ENCODE results near the gene ABCB6.
A peak's percentile ranks its signal among the peaks of the same experiment; 100 is the strongest.

The ABCB6 gene

GRCh38 chr2:219183151-219183772, 35.5 kb downstream of the ABCB6 start:
- Mint-ChIP-seq H3K27me3 (no peaks in the 10 kb centered on the region), H3K27ac (ENCODE audit: low read depth) (peak overlapping the region; percentile 72), H3K4me3 (no peak overlapping the region)

DNA sequence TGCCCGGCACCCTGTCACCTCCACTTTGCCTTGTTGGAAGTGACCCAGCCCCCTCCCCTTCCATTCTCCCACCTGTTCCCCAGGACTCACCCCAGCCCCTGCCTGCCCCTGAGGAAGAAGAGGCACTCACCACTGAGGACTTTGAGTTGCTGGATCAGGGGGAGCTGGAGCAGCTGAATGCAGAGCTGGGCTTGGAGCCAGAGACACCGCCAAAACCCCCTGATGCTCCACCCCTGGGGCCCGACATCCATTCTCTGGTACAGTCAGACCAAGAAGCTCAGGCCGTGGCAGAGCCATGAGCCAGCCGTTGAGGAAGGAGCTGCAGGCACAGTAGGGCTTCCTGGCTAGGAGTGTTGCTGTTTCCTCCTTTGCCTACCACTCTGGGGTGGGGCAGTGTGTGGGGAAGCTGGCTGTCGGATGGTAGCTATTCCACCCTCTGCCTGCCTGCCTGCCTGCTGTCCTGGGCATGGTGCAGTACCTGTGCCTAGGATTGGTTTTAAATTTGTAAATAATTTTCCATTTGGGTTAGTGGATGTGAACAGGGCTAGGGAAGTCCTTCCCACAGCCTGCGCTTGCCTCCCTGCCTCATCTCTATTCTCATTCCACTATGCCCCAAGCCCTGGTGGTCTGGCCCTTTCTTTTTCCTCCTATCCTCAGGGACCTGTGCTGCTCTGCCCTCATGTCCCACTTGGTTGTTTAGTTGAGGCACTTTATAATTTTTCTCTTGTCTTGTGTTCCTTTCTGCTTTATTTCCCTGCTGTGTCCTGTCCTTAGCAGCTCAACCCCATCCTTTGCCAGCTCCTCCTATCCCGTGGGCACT, 36.2 kb downstream of the ABCB6 start:
- no peak for DNase-seq (ENCODE audit: low spot score in 2 of 2)
- Mint-ChIP-seq H3K27ac (ENCODE audit: low read depth) (peak overlapping the region; percentile 72), H3K36me3 (ENCODE audit: insufficient read depth) (peaks cover 44% of the 10 kb centered on the region), H3K4me1 (peaks cover 59% of the 10 kb centered on the region), H3K9me3 (no peaks in the 10 kb centered on the region), H3K4me3 (no peak overlapping the region), H3K27me3 (no peaks in the 10 kb centered on the region)
- ATAC-seq (replicated peaks; ENCODE audit: extremely low read depth, poor library complexity, severe bottlenecking) = no peak

More at GRCh38 chr2:219183151-219183772, 35.5 kb downstream of the ABCB6 start:
- ATAC-seq (replicated peaks; ENCODE audit: extremely low read depth, poor library complexity, severe bottlenecking) (no peak), DNase-seq (ENCODE audit: low spot score in 2 of 2) (no peak)
- H3K36me3 Mint-ChIP-seq (ENCODE audit: insufficient read depth) = peaks cover 38% of the 10 kb centered on the region
- H3K4me1 Mint-ChIP-seq = peaks cover 56% of the 10 kb centered on the region
- no peaks in the 10 kb centered on the region for H3K9me3 Mint-ChIP-seq

DNA sequence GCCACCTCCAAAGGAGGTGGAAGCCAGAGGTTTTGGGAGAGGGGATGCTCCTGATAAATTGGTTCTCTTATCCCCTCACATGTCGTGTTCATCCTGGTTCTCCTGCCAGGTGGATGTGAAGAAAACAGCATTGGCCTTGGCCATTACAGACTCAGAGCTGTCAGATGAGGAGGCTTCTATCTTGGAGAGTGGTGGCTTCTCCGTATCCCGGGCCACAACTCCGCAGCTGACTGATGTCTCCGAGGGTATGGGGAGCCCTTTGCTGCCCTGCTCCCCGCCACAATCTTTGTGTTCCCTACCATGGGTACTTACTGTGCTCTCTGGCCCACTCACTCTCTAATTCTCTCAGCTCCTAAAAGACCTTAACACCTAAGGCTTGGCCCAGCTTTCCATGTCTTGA, 37.2 kb downstream of the ABCB6 start:
- ATAC-seq (replicated peaks; ENCODE audit: extremely low read depth, poor library complexity, severe bottlenecking) (no peak), DNase-seq (ENCODE audit: low spot score in 2 of 2) (no peak)
- Mint-ChIP-seq H3K27me3 (no peaks in the 10 kb centered on the region), H3K4me3 (no peak overlapping the region), H3K27ac (ENCODE audit: low read depth) (no peak overlapping the region), H3K36me3 (ENCODE audit: insufficient read depth) (peaks cover 52% of the 10 kb centered on the region), H3K9me3 (no peaks in the 10 kb centered on the region), H3K4me1 (peaks cover 60% of the 10 kb centered on the region)

- Mint-ChIP-seq H3K27ac (ENCODE audit: low read depth) (no peak overlapping the region), H3K36me3 (ENCODE audit: insufficient read depth) (peaks cover 51% of the 10 kb centered on the region), H3K4me3 (no peak overlapping the region), H3K9me3 (no peaks in the 10 kb centered on the region), H3K27me3 (no peaks in the 10 kb centered on the region), H3K4me1 (peaks cover 60% of the 10 kb centered on the region)
- DNase-seq (ENCODE audit: low spot score in 2 of 2) (no peak), ATAC-seq (replicated peaks; ENCODE audit: extremely low read depth, poor library complexity, severe bottlenecking) (no peak)
Measured at GRCh38 chr2:219180961-219181360, 37.8 kb downstream of the ABCB6 start.

- ATAC-seq (replicated peaks; ENCODE audit: extremely low read depth, poor library complexity, severe bottlenecking) (no peak), DNase-seq (ENCODE audit: low spot score in 2 of 2) (no peak)
- H3K27me3 Mint-ChIP-seq = no peaks in the 10 kb centered on the region
- peak overlapping the region; percentile 79 for H3K4me3 Mint-ChIP-seq
- no peaks in the 10 kb centered on the region for H3K9me3 Mint-ChIP-seq
- peak overlapping the region; percentile 50 for H3K27ac Mint-ChIP-seq (ENCODE audit: low read depth)
- H3K36me3 Mint-ChIP-seq (ENCODE audit: insufficient read depth) = peaks cover 51% of the 10 kb centered on the region
- peaks cover 62% of the 10 kb centered on the region for H3K4me1 Mint-ChIP-seq
Measured at GRCh38 chr2:219179601-219180465, 38.9 kb downstream of the ABCB6 start.

GRCh38 chr2:219178377-219179175, 40.2 kb downstream of the ABCB6 start:
- H3K36me3 Mint-ChIP-seq (ENCODE audit: insufficient read depth) = peaks cover 52% of the 10 kb centered on the region
- H3K4me1 Mint-ChIP-seq = peaks cover 64% of the 10 kb centered on the region
- H3K4me3 Mint-ChIP-seq = peak overlapping the region; percentile 79
- ATAC-seq (replicated peaks; ENCODE audit: extremely low read depth, poor library complexity, severe bottlenecking) = no peak
- peak in 1 of 2 donors; percentile 34 for DNase-seq (ENCODE audit: low spot score in 2 of 2)
- H3K27ac Mint-ChIP-seq (ENCODE audit: low read depth) = peak overlapping the region; percentile 99
- H3K9me3 Mint-ChIP-seq = no peaks in the 10 kb centered on the region
- no peaks in the 10 kb centered on the region for H3K27me3 Mint-ChIP-seq

DNA sequence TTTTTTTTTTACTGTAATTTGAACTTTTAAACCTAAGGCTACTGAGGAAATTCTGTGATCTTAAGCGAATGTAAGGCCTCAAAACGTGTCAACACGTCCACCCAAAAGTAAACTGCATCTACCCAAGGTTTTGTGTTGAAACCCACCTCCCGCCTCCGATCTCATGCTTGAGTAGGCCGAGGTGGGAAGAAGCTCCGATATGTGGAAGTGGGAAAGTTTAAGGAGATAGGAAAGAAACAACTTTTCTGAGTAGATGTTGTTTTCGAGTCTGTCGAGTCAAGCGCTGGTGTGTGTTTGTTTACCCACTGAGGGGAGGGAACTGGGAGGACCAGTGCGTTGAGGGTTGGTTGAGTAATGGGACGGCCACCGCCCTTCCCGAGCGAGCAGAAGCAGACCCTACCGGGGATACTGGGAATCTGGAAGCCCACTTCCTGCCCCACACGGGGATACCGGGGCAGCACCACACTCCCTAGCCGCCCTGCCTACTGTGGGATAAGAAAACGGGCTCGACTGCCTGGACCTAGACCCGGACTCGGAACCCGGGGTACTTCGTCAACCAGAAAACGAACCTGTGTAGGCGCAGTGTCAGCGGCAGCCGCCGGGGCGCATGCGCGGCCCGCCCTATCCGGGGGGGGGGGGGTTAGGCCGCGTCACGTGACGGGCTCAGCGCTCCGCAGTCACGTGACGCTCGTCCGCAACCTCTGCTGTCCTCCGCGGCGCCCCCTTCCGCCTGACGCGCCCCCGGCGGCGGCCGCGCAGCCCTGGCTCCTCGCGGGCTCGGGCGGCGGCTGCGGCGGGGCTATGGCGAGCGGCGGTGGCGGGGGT, 41.0 kb downstream of the ABCB6 start, which contains the start of gene RETREG2:
Gene RETREG2, plus strand, starts transcription at position 724 of the 825 bp plus-strand sequence. Its CDS starts 78 bp downstream, at position 802.
- Mint-ChIP-seq H3K27me3 (no peaks in the 10 kb centered on the region), H3K4me1 (peaks cover 61% of the 10 kb centered on the region), H3K27ac (ENCODE audit: low read depth) (peak within 1 kb of the TSS; percentile 99), H3K9me3 (no peaks in the 10 kb centered on the region), H3K4me3 (peak within 1 kb of the TSS; percentile 79), H3K36me3 (ENCODE audit: insufficient read depth) (peaks cover 49% of the 10 kb centered on the region)
- DNase-seq (ENCODE audit: low spot score in 2 of 2) = peak; percentile 71
- peak; percentile 55 for ATAC-seq (replicated peaks; ENCODE audit: extremely low read depth, poor library complexity, severe bottlenecking)

- Mint-ChIP-seq H3K9me3 (no peaks in the 10 kb centered on the region), H3K36me3 (ENCODE audit: insufficient read depth) (peaks cover 50% of the 10 kb centered on the region), H3K4me3 (peak within 1 kb of the TSS; percentile 79), H3K4me1 (peaks cover 65% of the 10 kb centered on the region), H3K27ac (ENCODE audit: low read depth) (peak within 1 kb of the TSS; percentile 99), H3K27me3 (no peaks in the 10 kb centered on the region)
- ATAC-seq (replicated peaks; ENCODE audit: extremely low read depth, poor library complexity, severe bottlenecking) (peak; percentile 84), DNase-seq (ENCODE audit: low spot score in 2 of 2) (peak; percentile 73 to 83)
Measured at GRCh38 chr2:219176818-219177551, 41.8 kb downstream of the ABCB6 start, which contains the start of gene CNPPD1. Gene CNPPD1, minus strand, starts transcription at chr2:219176925. Its CDS starts 97 bp downstream, at chr2:219176828.

DNA sequence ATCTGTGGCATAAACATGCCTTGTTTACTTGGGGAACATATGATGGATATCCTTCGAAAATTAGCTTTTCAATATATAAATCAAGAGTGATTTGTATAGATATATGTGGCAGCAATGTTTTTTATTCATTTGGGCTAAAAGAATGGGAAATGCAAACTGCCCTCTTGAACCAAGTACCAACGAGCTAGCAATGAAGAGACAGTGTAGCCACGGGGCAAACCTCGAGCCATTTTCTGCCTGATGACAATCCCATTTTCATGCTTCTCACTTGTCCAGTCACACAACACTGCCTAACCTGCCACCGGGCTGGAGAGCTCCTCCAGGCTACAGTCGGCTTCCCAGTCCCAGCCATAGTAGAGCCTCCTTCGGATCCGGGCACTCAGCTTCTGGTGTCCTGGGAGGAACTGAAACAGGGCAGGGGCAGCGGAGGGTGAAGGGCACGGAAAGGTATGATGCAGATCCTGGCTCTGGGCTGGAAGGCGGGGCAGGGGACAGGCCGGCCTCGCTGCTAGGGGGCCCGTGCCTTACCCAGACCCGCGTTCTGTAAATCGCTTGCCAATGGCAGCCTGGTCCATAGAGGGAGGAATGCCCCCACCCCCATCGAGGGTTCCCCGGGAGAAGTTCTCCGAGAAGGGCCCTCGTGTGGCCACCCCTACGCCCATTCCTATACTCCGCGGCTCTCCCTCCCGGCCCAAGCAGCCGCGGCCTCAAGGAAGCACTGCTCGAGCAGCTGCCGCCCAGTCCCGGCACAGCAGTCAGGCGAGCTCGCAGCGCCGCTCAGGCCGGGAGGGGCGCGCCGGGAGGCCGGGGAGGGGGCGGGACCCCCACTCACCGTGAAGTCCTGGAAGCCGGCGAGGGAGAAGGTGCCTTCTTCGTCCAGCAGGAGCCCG, 42.6 kb downstream of the ABCB6 start:
- Mint-ChIP-seq H3K4me3 (peak overlapping the region; percentile 79), H3K36me3 (ENCODE audit: insufficient read depth) (peaks cover 47% of the 10 kb centered on the region), H3K9me3 (no peaks in the 10 kb centered on the region), H3K27ac (ENCODE audit: low read depth) (peak overlapping the region; percentile 78), H3K4me1 (peaks cover 66% of the 10 kb centered on the region), H3K27me3 (no peaks in the 10 kb centered on the region)
- ATAC-seq (replicated peaks; ENCODE audit: extremely low read depth, poor library complexity, severe bottlenecking) (no peak), DNase-seq (ENCODE audit: low spot score in 2 of 2) (peak in 1 of 2 donors; percentile 18)

GRCh38 chr2:219175486-219175885, 43.3 kb downstream of the ABCB6 start:
- Mint-ChIP-seq H3K9me3 (no peaks in the 10 kb centered on the region), H3K4me3 (peak overlapping the region; percentile 79), H3K36me3 (ENCODE audit: insufficient read depth) (peaks cover 40% of the 10 kb centered on the region), H3K27me3 (no peaks in the 10 kb centered on the region), H3K27ac (ENCODE audit: low read depth) (peak overlapping the region; percentile 78), H3K4me1 (peaks cover 62% of the 10 kb centered on the region)
- ATAC-seq (replicated peaks; ENCODE audit: extremely low read depth, poor library complexity, severe bottlenecking) = no peak
- no peak for DNase-seq (ENCODE audit: low spot score in 2 of 2)

Measured in central memory CD8-positive, alpha-beta T cell (primary cell).